HG03354 (cell line): Measurements from ENCODE around the gene SPIRE2.

ENCODE experiments used
- ATAC-seq: cut with Tn5 transposase; IDR thresholded peaks from one replicate; pipeline ENCODE4 v1.9.1; 2021; ENCODE audit warnings: mild to moderate bottlenecking; ENCODE audit not compliant: unreplicated experiment, poor library complexity, severe bottlenecking

The SPIRE2 gene

DNA sequence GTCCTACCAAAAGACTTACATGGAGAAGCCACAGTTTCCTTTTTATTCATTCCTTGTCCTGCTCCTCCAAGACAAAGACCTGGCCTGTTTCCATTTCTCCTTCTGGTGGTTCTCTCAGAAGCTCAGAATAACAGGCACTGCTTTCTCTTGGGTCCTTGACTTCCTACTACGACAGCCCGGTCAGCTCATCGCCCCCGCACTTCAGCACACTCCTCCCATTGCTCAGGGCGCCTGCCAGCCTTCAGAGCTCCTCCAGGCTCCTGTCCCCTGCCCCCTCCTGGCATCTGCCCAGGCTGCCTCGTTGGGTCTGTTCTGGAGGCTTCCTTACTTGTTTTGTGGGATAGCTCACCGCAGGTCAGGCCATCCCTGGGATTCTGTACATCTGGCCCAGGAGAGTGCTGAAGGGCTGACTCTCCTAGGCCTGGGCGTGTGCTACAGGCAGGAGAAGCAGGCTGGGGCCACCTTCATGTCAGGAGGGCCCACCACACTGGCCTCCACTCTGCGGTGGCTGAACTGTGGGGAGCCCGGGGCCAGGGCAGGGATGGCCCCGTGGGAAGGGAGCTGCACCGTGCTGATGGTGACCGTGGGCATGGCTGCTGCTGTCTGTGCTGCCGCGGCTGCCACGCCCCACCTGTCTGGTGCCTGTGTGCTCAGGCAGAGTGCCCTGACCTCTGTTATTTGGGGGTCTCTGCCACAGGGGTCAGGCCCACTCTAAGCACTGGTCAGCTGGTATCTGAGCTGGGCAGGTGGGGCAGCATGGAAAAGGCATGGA is 62.8 kb downstream of the SPIRE2 start:
- ATAC-seq: no peak

DNA sequence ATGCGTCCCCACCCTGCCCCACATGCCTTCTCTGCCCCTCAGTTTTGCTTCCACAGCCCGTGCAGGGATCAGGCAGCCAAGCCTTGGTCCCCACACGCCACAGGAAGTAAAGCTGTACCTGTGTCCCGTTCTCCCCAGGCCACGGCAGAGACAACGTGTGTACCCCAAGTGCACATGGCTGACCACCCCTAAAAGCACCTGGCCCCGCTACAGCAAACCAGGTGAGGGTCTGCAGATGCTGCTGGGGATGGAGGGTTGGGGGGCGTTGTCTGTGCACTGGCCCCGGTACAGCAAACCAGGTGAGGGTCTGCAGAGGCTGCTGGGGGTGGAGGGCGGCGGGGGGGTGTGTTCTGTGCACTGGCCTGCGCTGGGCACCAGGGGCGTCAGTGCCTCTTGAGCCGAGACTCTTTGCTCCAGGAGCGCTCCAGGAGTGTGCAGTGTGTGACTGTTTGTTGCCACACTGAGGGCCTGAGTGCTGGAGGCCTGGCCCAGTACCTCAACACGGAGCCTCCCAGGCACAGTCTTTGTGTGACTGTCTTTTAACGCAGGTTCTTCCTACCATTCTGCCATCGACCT is 63.9 kb downstream of the SPIRE2 start:
- ATAC-seq: no peak

DNA sequence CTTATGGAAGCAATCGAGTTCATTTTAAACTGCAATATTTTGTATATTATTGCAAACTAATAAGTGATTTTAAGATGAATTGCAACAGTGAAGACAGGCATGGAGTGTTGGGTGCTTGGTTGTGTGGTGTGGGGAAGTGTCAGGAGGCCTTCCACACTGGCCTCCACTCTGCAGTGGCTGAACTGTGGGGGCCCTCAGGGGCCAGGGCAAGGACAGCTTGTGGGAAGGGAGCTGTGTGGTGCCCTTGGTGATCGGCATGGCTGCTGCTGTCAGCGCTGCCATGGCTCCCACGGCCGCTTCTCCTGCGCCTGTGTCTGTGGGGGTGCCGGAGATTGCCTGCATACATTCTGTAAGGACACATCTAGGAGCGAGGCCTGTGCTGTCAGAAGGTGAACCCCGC is 64.4 kb downstream of the SPIRE2 start:
- no peak for ATAC-seq

DNA sequence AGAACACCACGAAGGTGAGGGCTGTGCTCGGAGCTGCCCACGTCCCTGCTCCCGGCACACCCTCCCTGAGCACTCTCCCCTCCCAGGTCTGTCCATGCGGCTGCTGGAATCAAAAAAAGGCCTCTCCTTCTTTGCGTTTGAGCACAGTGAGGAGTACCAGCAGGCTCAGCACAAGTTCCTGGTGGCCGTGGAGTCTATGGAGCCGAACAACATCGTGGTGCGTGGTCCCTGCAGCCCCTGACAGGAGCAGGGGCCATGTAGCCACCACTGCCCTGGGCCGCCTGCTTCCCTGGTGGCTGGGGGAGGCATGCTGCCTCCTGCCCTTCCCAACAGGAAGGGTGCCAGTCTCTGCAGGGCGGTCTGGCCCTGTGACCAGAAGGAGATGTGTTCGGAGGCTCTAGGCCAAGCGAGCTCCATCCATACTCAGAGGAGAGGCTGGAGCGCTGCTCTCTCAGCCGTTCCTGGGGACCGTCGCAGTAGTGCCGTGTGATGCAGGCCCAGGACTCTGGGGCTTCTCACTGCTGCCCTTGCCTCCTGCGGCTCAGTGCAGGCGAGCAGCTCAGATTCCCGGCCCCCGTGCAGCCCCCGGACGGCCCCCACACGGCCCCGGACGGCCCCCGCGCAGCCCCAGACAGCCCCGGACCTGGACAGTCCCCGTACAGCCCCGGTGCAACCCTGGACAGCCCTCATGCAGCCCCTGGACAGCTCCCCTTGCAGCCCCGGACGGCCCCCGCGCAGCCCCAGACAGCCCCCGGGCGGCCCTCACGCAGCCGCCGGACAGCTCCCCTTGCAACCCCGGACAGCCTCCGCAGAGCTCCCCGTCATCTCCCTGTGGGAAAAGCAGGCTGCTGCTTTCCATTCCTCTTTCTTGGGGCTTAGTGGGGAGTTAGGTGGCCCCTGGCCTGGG is 65.6 kb downstream of the SPIRE2 start:
- ATAC-seq: no peak

DNA sequence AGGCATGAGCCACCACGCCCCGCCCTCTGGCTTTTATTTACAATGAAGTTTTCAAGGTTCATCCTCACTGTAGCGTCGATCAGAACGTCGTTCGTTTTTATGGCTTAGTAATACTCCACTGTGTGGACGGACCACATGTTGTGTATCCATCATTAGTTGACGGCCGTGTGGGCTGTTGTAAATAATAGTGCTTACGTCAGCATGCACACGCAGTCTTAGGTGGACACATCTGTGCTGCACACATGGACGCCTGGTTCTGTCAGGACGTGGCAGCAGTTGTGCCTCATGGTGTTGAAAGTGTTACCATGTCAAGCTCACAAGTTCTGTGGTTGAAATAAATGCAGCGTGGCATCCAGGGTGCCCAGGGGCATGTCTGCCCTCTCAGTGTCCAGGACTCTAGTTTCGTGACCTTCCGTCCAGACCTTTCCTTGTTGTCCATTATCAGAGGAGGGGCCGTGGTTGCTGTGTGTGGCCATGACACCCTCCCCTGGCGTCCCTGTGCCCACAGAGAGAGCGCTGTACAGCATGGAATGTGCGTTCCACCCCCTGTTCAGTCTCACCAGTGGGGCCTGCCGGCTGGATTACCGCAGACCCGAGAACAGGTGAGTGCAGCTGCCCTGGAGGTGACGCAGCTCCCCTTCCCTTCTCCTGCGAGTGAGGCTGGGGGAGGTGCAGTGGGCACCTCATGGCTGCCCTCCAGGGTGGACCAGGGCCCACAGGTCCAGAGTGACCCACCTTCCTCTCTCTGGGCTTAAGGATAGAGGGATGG is 67.4 kb downstream of the SPIRE2 start:
- ATAC-seq: no peak

DNA sequence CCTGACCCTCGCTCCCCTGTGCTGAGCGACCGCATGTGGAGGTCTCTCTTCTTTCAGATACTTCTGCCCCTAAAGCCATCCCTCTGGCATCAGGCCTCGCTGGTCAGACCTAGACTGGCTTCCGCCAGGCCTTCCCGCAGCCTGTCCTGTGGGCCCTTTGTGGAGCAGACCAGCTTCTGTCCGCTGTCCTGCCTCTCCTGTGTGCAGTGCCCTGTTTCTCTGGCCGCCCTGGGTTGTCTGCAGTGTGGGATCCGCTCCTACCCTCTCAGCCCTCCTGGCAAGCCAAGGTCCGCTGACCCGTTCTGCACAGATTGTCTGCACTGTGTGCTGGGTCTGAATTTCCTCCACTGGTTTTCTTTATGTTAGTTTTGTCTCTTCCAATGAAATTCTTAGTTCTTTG is 68.9 kb downstream of the SPIRE2 start:
- ATAC-seq: no peak

DNA sequence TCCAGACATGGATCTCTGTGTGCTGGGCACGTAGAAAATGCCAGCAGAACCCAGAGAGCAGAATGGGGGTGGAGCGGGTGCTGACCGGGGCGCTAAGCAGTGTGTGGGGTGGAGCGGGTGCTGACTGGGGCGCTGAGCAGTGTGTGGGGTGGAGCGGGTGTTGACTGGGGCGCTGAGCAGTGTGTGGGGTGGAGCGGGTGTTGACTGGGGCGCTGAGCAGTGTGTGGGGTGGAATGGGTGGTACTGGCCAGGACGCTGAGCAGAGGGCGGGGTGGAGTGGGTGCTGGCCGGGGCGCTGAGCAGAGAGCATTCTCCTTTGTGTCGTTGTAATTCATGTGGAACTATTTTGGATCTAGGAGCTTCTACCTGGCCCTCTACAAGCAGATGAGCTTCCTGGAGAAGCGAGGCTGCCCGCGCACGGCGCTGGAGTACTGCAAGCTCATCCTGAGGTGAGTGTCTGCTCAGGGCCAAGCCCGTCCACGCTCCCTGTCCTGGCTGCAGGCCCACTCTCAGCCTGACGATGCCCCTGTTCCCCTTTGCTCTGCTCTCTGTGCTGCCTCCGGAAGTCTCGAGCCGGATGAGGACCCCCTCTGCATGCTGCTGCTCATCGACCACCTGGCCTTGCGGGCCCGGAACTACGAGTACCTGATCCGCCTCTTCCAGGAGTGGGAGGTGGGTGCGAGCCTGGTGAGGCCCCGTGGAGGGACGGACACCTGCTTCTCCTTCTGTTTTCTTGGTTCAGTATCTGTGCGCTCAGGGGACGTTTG is 70.1 kb downstream of the SPIRE2 start:
- no peak for ATAC-seq

DNA sequence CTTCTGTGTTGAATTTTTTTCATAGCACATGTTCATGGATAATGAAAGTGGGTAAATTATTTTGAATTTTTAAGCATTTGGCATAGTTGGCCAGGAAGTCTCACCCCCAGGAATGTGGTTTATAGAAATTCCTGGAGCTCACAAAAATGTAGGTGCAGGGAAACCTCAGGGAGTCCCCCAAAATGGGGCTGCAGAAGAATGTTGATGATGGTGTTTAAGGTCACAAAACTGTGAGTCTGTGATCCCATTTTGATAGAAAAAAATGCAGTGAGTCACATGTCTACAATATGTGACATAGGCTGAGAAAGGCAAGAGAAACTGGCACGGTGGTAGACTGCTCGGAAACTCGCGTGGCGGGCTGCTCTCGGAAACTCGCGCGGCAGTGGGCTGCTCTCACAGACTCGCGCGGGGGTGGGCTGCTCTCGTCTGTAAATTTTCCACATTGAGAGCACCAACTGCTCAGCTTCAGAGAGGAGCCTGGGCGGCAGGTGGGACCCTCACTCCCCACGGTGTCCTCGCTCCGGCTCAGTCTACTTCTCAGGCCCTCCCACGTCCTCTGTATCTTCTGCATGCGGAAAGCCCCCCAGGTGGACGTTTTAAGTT is 71.7 kb downstream of the SPIRE2 start:
- no peak for ATAC-seq

DNA sequence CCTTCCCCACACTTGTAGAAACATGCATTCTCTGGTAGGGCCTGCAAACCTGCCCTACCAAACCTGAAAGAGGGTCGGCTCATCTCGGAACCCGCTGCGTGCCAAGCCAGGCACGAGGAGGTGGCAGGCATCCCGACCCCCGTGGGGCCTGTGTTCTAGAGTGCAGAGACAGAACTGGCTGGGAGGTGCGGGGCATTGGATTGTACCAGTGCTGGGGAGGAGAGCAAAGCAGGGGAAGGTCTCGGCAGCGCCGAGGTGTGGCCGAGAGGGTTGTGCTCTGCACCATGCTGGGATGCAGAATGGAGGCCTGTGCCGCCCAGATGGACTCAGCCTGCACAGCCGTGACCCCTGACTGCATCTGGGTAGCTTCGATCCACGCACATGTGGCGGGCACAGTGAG is 72.6 kb downstream of the SPIRE2 start:
- ATAC-seq: no peak

DNA sequence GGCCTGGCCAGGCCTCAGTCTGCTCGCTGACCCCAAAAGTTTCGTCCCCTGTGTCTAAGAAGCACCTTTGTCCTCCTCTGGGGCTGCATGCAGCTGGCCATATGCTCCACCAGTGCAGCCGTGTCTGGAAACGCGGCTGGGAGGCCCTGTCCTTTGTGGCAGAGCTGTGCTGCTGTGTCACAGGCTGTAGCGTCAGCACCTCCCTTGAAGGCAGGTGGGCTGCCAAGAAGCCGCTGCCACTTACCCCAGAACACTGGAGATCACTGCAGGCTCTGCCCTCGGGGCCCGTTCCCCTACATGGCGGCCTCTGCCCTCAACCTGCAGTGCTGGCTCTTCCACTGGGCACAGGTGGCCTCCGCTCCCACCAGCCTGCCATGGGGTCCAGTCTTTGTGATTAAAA is 74.7 kb downstream of the SPIRE2 start:
- no peak for ATAC-seq

DNA sequence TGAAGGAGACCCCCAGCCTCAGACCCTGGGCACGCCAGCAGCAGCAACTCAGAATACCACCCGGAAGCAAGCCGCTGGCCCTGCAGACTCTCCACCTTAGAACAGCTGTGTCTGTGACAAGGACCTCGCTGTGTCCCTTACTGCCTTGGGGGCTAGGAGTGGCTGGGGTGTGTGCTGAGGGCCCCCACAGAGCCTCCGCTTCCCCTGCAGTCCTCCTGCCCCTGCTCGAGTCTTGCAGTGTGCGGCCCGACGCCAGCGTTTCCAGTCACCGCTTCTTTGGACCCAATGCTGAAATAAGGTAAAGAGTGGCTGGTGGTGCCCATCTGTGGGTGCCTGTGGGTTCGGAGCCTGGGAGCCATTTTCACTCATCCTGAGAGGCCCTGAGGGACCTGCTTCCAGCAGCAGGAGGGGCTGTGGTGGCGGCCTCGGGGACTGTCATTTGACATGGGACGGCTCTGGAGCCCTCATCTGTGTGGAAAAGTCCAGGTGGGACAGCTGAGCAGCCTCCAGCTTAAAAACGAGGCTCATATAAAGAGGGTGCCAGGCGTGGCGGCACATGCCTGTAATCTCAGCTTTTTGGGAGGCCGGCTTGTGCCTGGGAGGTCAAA is 75.7 kb downstream of the SPIRE2 start:
- ATAC-seq: no peak

DNA sequence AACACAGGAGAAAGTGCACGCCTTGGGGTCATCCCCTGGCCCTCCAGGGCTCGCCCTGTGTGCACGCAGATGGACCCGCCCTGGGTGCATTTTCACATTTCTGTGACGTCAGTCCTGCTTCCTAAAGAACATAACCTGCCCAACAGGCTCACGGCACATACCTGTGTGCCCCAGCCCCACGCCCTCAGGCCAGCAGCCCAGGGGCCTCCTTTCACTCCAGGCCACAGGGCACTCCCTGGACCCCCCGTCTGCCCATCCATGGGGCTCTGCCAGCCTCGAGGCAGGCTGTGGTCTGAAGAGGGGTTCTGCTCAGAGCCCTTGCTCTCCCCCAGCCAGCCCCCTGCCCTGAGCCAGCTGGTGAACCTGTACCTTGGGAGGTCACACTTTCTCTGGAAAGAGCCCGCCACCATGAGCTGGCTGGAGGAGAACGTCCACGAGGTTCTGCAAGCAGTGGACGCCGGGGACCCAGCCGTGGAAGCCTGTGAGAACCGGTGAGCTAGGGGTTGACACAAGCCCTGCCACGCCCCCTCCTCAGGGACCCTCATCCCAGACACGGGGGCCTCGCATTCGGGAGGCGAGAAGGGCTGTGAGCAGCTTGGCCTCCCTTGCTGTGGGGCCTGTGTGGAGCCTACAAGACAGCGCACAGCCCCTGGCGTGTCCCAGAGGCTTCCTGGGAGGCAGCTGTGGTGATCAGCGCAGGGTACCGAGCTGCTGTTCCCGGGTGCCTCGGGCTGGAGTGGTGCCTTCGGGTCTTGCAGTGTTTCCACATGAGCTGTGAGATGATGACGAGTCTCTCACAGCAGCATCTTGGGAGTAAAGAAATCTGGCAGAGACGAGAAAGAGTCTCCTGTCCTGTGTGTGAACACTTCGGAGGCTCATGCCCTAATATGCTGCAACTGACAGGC is 76.6 kb downstream of the SPIRE2 start:
- ATAC-seq: no peak

DNA sequence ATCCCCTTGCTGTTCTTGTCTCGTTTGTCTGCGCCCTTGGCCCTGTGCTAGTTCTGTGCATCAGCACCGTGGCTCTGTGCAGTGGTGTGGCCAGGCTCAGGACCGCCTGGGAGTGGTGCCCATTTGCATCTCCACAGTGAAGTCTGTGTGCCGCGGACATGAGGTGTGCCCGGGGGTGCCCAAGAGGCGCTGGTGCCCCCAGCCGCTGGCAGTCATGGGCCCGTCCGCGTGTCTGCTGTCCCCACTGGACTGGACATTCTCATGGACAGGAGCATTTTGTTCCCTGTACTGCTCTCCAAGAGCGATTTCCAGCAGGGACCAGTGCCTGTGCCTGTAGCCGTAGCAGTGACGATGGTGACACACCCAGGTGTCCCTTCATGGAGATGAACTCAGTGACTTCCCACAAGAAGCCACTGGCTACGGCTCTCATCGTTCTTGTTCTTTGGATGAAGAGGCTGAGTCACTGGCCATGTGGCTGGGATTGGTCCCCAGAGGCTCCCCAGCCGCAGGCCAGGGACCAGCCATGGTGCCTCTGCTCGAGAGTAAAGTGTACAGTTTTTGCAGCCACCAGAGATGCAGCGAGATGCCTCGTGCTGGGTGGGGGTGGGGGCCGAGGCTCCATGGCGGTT is 77.3 kb downstream of the SPIRE2 start:
- ATAC-seq: no peak

DNA sequence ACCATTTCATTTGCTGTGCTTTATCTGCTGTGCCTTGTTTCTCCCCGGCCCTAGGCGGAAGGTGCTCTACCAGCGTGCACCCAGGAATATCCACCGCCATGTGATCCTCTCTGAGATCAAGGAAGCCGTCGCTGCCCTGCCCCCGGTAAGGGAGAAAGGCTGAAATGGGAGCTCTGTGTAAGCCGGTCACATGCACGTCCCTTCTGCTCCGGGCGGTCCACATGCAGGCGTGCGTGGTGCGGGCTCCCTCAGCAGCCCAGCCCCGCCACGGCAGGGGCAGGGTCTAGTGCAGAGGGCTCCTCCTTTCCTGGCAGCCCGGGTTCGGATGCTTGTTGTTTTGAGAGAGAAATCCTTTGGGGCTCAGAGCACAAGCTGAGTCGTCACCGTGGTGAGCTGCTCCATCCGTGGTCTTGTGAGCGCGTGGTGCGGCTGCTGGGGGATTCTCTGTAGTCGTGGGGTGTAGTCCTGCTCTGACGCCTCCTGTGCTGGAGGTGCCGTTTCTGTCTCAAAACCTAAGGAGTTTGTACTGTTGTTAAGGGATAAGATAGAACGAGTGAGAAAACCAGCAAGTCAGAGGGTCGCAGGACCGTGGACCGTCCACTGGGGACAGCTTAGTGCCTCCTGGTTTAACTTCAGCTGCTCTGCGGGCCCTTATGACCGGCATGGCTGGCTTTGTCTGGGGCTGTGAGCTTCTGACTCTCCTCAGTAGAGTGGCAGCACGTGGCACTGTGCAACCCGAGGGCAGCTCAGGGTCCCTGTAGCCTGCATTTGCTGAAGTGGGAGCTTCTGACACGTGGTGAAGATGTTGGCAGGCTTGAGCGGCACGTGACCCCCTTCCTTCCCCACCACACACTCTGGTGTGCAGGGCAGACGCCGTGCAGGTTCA is 78.1 kb downstream of the SPIRE2 start:
- no peak for ATAC-seq

DNA sequence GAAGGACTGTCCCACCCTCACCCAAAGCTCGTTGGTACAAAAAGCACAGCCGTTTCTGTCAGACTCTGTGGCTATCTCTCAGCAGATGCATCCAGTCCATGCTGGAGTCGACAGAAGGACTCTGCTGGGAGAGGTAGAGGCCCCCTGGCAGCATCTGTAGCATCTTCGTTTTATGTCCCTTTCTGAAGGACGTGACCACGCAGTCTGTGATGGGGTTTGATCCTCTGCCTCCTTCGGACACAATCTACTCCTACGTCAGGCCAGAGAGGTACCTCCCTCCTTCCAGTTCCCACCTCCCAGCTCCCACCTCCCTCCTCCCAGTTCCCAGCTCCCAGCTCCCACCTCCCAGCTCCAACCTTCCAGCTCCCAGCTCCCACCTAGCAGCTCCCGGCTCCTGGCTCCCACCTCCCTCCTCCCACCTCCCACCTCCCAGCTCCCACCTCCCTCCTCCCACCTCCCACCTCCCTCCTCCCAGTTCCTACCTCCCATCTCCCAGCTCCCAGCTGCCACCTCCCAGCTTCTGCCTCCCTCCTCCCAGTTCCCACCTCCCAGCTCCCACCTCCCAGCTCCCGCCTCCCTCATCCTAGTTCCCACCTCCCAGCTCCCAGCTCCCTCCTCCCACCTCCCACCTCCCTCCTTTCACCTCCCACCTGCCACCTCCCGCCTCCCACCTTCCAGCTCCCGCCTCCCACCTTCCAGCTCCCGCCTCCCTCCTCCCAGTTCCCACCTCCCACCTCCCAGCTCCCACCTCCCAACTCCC is 79.0 kb downstream of the SPIRE2 start:
- no peak for ATAC-seq
